H1 (cell line): Measurements from ENCODE around the gene PLA2G4D. TPM values are rescaled to one million over a fixed set of nuclear protein-coding genes. Genes with fewer than 3 reads are reported as not detected.

ENCODE experiments used
- CTCF ChIA-PET: fragments of 300-600 bp; sonication (Branson Sonifier 250); formaldehyde crosslinking; loops from one replicate; lab custom pipeline; 2021; ENCODE audit not compliant: partially characterized antibody; lab: Charles Lee
- POLR2A ChIA-PET: fragments of 300-600 bp; sonication (Branson Sonifier 250); formaldehyde crosslinking; loops from one replicate; lab custom pipeline; 2021; ENCODE audit warnings: inconsistent platforms; ENCODE audit not compliant: partially characterized antibody; lab: Charles Lee
- DNase-seq, 2 experiments: peaks; one replicate each; pipeline versions ENCODE4 v3.0.0 to v3.0.0-alpha.2; 2010 to 2022; ENCODE audit warnings: low spot score in 2 of 2, low read depth in 1 of 2, mixed read lengths in 1 of 2
- FAIRE-seq: peaks from 2 replicates; lab custom pipeline; 2011; peaks lifted over from hg19 to GRCh38; lab: Jason Lieb, UNC
- H2AFZ ChIP-seq: 2 replicates; pipeline ENCODE4 v1.8.1; 2012; ENCODE audit warnings: low read length, inconsistent platforms
- H2AK5ac ChIP-seq: 2 replicates; pipeline ENCODE4 v1.6.1; 2013; ENCODE audit warnings: low read depth, low read length
- H2BK120ac ChIP-seq: replicated peaks from 2 replicates; pipeline ENCODE3; 2013; ENCODE audit warnings: low read depth, low read length, inconsistent platforms
- H2BK12ac ChIP-seq: 2 replicates; pipeline ENCODE4 v1.6.1; 2013; ENCODE audit warnings: low read depth, low read length
- H2BK15ac ChIP-seq: 2 replicates; pipeline ENCODE4 v1.6.1; 2013; ENCODE audit warnings: low read length
- H2BK20ac ChIP-seq: 2 replicates; pipeline ENCODE4 v1.6.1; 2013; ENCODE audit warnings: low read length
- H2BK5ac ChIP-seq: 2 replicates; pipeline ENCODE4 v1.6.1; 2013; ENCODE audit warnings: low read depth, low read length
- H3K14ac ChIP-seq: 2 replicates; pipeline ENCODE4 v1.6.1; 2013; ENCODE audit warnings: inconsistent platforms; ENCODE audit not compliant: insufficient read length
- H3K18ac ChIP-seq: 2 replicates; pipeline ENCODE4 v1.6.1; 2013; ENCODE audit warnings: low read length; ENCODE audit errors: extremely low read depth
- H3K23ac ChIP-seq: 2 replicates; pipeline ENCODE4 v1.6.1; 2013; ENCODE audit warnings: inconsistent platforms; ENCODE audit not compliant: insufficient read length
- H3K23me2 ChIP-seq: 2 replicates; pipeline ENCODE4 v1.6.1; 2013; ENCODE audit warnings: low read depth, low read length
- H3K27ac ChIP-seq: 2 replicates; pipeline ENCODE4 v1.6.1; 2011; ENCODE audit warnings: low read depth, low read length, inconsistent platforms
- H3K27me3 ChIP-seq, 4 experiments: replicated peaks in 1 of 4; 1 replicate in 1 of 4; 2 replicates in 3 of 4; pipeline versions ENCODE4 v1.6.1 to v1.8.1; 2011 to 2013; ENCODE audit warnings: low read length in 3 of 4, mild to moderate bottlenecking in 3 of 4, inconsistent platforms in 2 of 4, mixed read lengths in 2 of 4, moderate library complexity in 1 of 4; ENCODE audit not compliant: control insufficient read depth in 3 of 4, insufficient read depth in 3 of 4; ENCODE audit errors: extremely low read depth in 1 of 4
- H3K36me3 ChIP-seq, 4 experiments: 2 replicates each; pipeline versions ENCODE4 v1.6.1 to v1.8.1; 2011 to 2013; ENCODE audit warnings: mild to moderate bottlenecking in 4 of 4, low read length in 3 of 4, moderate library complexity in 2 of 4, control low read depth in 1 of 4, inconsistent platforms in 1 of 4; ENCODE audit not compliant: insufficient read depth in 4 of 4, control insufficient read depth in 2 of 4
- H3K4ac ChIP-seq: replicated peaks from 2 replicates; pipeline ENCODE3; 2013; ENCODE audit warnings: low read length, low read depth, mixed read lengths, inconsistent platforms; ENCODE audit not compliant: insufficient read length
- H3K4me1 ChIP-seq, 4 experiments: replicated peaks in 1 of 4; 1 replicate in 1 of 4; 2 replicates in 3 of 4; pipeline versions ENCODE4 v1.6.1 to v1.8.1; 2011 to 2013; ENCODE audit warnings: low read length in 3 of 4, inconsistent platforms in 2 of 4, mixed read lengths in 1 of 4; ENCODE audit not compliant: insufficient read depth in 4 of 4, control insufficient read depth in 3 of 4
- H3K4me2 ChIP-seq, 2 experiments: 2 replicates each; pipeline versions ENCODE4 v1.6.1 to v1.8.1; 2011 to 2013; ENCODE audit warnings: low read depth in 2 of 2, low read length in 2 of 2, control low read depth in 1 of 2, inconsistent platforms in 1 of 2, mild to moderate bottlenecking in 1 of 2; ENCODE audit not compliant: insufficient read depth in 1 of 2
- H3K4me3 ChIP-seq, 4 experiments: fragments of 200-600, 300-600 bp in 1 of 4; sonication (generic), shearing (Covaris generic), sonication (Bioruptor Twin) in 1 of 4; 2 replicates each; pipeline versions ENCODE4 v1.5.1 to v1.8.1; 2011 to 2016; ENCODE audit warnings: low read length in 4 of 4, low read depth in 3 of 4, control low read depth in 2 of 4, inconsistent platforms in 2 of 4, mild to moderate bottlenecking in 2 of 4, mixed read lengths in 1 of 4, moderate library complexity in 1 of 4; ENCODE audit not compliant: insufficient read depth in 2 of 4; ENCODE audit errors: extremely low read depth in 1 of 4
- H3K56ac ChIP-seq: replicated peaks from 2 replicates; pipeline ENCODE3; 2013; ENCODE audit warnings: low read depth, mild to moderate bottlenecking, mixed read lengths, low read length, inconsistent platforms; ENCODE audit not compliant: insufficient read length
- H3K79me1 ChIP-seq: 2 replicates; pipeline ENCODE4 v1.6.1; 2013; ENCODE audit warnings: low read depth, low read length, control low read depth
- H3K79me2 ChIP-seq, 2 experiments: 2 replicates each; pipeline versions ENCODE4 v1.6.1 to v1.8.1; 2012 to 2013; ENCODE audit warnings: low read length in 2 of 2, mild to moderate bottlenecking in 2 of 2, inconsistent platforms in 1 of 2; ENCODE audit not compliant: insufficient read depth in 2 of 2, control insufficient read depth in 1 of 2
- H3K9ac ChIP-seq, 4 experiments: replicated peaks in 1 of 4; 1 replicate in 1 of 4; 2 replicates in 3 of 4; pipeline versions ENCODE4 v1.6.1 to v1.8.1; 2011 to 2013; ENCODE audit warnings: low read depth in 3 of 4, low read length in 3 of 4, control low read depth in 2 of 4, mild to moderate bottlenecking in 2 of 4, moderate library complexity in 2 of 4, inconsistent platforms in 1 of 4; ENCODE audit errors: extremely low read depth in 1 of 4
- H3K9me3 ChIP-seq, 2 experiments: 2 replicates each; pipeline versions ENCODE4 v1.6.1 to v1.8.1; 2012 to 2013; ENCODE audit warnings: mild to moderate bottlenecking in 2 of 2, moderate library complexity in 2 of 2, control low read depth in 1 of 2, inconsistent platforms in 1 of 2, low read depth in 1 of 2, low read length in 1 of 2, mixed read lengths in 1 of 2; ENCODE audit not compliant: insufficient read depth in 2 of 2
- H4K20me1 ChIP-seq, 2 experiments: replicated peaks in 1 of 2; 2 replicates each; pipeline versions ENCODE3 to v1.8.1; 2011 to 2013; ENCODE audit warnings: inconsistent platforms in 2 of 2, low read length in 2 of 2, mild to moderate bottlenecking in 1 of 2; ENCODE audit not compliant: insufficient read depth in 2 of 2, control insufficient read depth in 1 of 2
- H4K5ac ChIP-seq: 2 replicates; pipeline ENCODE4 v1.6.1; 2013; ENCODE audit warnings: low read length, low read depth, mixed read lengths, inconsistent platforms; ENCODE audit not compliant: insufficient read length
- H4K8ac ChIP-seq: 2 replicates; pipeline ENCODE4 v1.8.0; 2013; ENCODE audit warnings: mild to moderate bottlenecking, moderate library complexity, low read length, inconsistent platforms; ENCODE audit not compliant: insufficient read depth; ENCODE audit errors: extremely low read depth
- H4K91ac ChIP-seq: replicated peaks from 2 replicates; pipeline ENCODE3; 2013; ENCODE audit warnings: low read length, mixed read lengths, inconsistent platforms; ENCODE audit not compliant: insufficient read length
- ASH2L ChIP-seq: fragments of 200-600, 300-600 bp; sonication (generic); IDR thresholded peaks from one replicate; pipeline ENCODE4 v1.7.1; 2017; ENCODE audit warnings: low read length
- MAFK ChIP-seq: IDR thresholded peaks from 2 replicates; pipeline ENCODE4 v1.6.1; 2012; ENCODE audit warnings: low read depth, mild to moderate bottlenecking, improper control_type of control experiment, low read length
- RAD21 ChIP-seq, 2 experiments: IDR thresholded peaks in 1 of 2; conservative IDR thresholded peaks in 1 of 2; 2 replicates each; pipeline ENCODE4 v1.6.1; 2011; ENCODE audit warnings: low read depth in 2 of 2, low read length in 2 of 2, improper control_type of control experiment in 1 of 2, inconsistent platforms in 1 of 2, mild to moderate bottlenecking in 1 of 2, moderate library complexity in 1 of 2
- SUZ12 ChIP-seq: fragments of 200-600 bp; sonication (generic); IDR thresholded peaks from 2 replicates; pipeline ENCODE4 v1.6.1; 2012; ENCODE audit warnings: mild to moderate bottlenecking, inconsistent platforms, low read length, moderate library complexity, mixed read lengths
- WGBS, 2 experiments: shearing (Covaris generic) in 1 of 2; methylation state at CpG; one replicate each; pipeline versions ENCODE4 v1.1.6 to v1.1.7; 2013 to 2015; ENCODE audit warnings: low lambda C conversion rate in 2 of 2, mixed read lengths in 2 of 2, inconsistent platforms in 1 of 2, low coverage in 1 of 2, missing lambda C conversion rate in 1 of 2; ENCODE audit not compliant: insufficient replicate concordance in 2 of 2, insufficient coverage in 1 of 2, insufficient read length in 1 of 2; ENCODE audit errors: extremely low coverage in 1 of 2, missing lambda C conversion rate in 1 of 2; 5-methylcytosine and 5-hydroxymethylcytosine counted together
- polyA plus RNA-seq, 7 experiments: library from polyadenylated mRNA; depleted of rRNA in 3 of 7; stranded (reverse) in 5 of 7; unstranded in 2 of 7; fragments of >200 nt in 5 of 7; fragments of 200-250 nt in 2 of 7; gene quantifications; 1 replicate in 5 of 7; 2 replicates in 1 of 7; 4 replicates in 1 of 7; pipeline versions ENCODE4 v1.2.1 to v1.2.3, GENCODE V29; 2011 to 2013; ENCODE audit warnings: missing spikeins in 2 of 7, mixed read lengths in 2 of 7
- total RNA-seq: library from RNA; stranded (reverse); fragmentation: NEBNext Ultra II Directional; extraction: Animal tissue kit (Norgen Biotek cat#: 25700); gene quantifications from 2 replicates; pipeline ENCODE4 v1.2.1, GENCODE V29; 2021

Gene PLA2G4D
- total and polyA plus RNA-seq, 2 of the 8 experiments (the other 6 are each of a cell fraction or from before 2014, with no cell fraction given): 0.07 to 0.18 TPM

DNA sequence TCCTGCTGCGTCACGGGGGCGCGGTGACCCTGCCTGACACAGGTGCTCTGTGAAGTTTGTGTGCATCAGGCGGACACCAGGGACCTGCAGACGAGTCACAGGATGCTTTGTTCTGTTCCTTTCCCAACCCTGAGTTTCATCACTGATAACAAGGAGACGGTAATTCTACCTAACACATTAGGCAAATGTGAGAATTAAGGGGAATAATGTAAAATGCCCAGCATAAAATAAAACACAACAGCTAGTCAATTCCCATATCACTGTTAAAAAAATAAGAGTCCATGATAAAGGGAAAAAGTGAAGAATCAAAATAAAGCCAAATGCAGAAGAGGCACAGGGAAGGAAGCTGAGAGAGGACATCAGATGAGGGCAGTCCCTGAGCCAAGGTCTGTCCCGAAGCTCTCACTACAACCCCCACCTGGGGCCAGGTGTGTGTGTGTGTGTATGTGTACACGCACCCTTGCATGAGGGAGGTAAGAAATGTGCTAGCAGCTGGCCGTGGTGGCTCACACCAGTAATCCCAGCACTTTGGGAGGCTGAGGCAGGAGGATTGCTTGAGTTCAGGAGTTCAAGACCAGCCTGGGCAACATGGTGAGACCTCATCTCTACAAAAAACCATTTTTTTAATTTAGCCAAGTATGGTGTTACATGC, 27.5 kb downstream of the PLA2G4D start:
- Histone ChIP-seq H4K8ac (no peak overlapping the region), H4K91ac (no peak overlapping the region), H3K9ac (no peak overlapping the region), H2BK20ac (no peak overlapping the region), H3K27me3 (no peaks in the 10 kb centered on the region), H3K79me1 (no peaks in the 10 kb centered on the region), H3K27ac (no peak overlapping the region), H2BK12ac (no peak overlapping the region), H2BK15ac (no peak overlapping the region), H2AFZ (no peak overlapping the region), H4K20me1 (no peaks in the 10 kb centered on the region), H3K23ac (no peak overlapping the region), H3K4ac (no peak overlapping the region), H3K18ac (no peak overlapping the region), H2AK5ac (no peak overlapping the region), H2BK120ac (no peak overlapping the region), H3K14ac (no peak overlapping the region), H3K4me2 (no peak overlapping the region), H3K4me3 (no peak overlapping the region), H3K23me2 (no peaks in the 10 kb centered on the region), H3K9me3 (no peaks in the 10 kb centered on the region), H3K79me2 (no peaks in the 10 kb centered on the region), H2BK5ac (no peak overlapping the region), H3K36me3 (no peaks in the 10 kb centered on the region), H3K56ac (no peak overlapping the region), H4K5ac (no peak overlapping the region), H3K4me1 (peaks cover 0 to 2% (median 0%) of the 10 kb centered on the region in 4 experiments; a peak in 3 of 7 replicates)
- WGBS, 2 experiments: 48% methylated on average over 10 of the region's 10 CpGs; no CpG with 5 or more reads in 1 of the 2 experiments
- DNase-seq (no peak), FAIRE-seq (no peak)
- ChIA-PET POLR2A (interaction anchor here (0.9 to 1.9 kb wide), 3 partner anchors 11 to 83 kb away, joined by 3 to 6 read pairs (median 3); no protein-coding TSS in a partner anchor), CTCF (interaction anchor here (0.6 to 17.2 kb wide), 24 partner anchors 8 to 886 kb away, joined by 3 to 425 read pairs (median 4); partner anchors contain the start of gene PLA2G4D)
- no peak for TF ChIP-seq MAFK
- TF ChIP-seq ASH2L: no peak
- no peak for TF ChIP-seq RAD21 (IDR thresholded peaks at IDR 0.05 in 1 of 2, conservative IDR thresholded peaks at IDR 0.05 in 1 of 2; ENCODE audit: low read depth in 2 of 2, low read length in 2 of 2)
- TF ChIP-seq SUZ12: no peak
- TF ChIP-seq, all 59 proteins: peak for 0
